ENCODE results near the gene INSR. TPM values are rescaled to one million over a fixed set of nuclear protein-coding genes. Genes with fewer than 3 reads are reported as not detected.
"Not testable (repeated sequence)": the region's sequence is repeated elsewhere in the genome, so short reads cannot be mapped to it uniquely, and the experiment has no call there.

Gene INSR
- total RNA-seq, 1 donor from 2014 or later: 3.2 TPM

- Mint-ChIP-seq H3K9me3 (peaks cover 2% of the 10 kb centered on the region), H3K27ac (peak overlapping the region; percentile 92), H3K27me3 (no peaks in the 10 kb centered on the region), H3K36me3 (ENCODE audit: low read depth) (peaks cover 37% of the 10 kb centered on the region), H3K4me1 (peaks cover 17% of the 10 kb centered on the region), H3K4me3 (peak overlapping the region; percentile 93)
- ATAC-seq (ENCODE audit: low read depth) (no peak), DNase-seq (no peak)
- ChIA-PET POLR2A (interaction anchor here (0.6 to 2.3 kb wide), 17 partner anchors 8 to 1444 kb away, joined by 3 to 45 read pairs (median 5); partner anchors contain the start of genes ARHGEF18, KHSRP, MCOLN1 and NDUFA7), CTCF (interaction anchor here (1.1 to 1.2 kb wide), 2 partner anchors 271 to 275 kb away, joined by 3 to 6 read pairs; no protein-coding TSS in a partner anchor)
- intact Hi-C loops (cut with micrococcal nuclease): loop anchor here (1.0 kb wide), 1 partner anchor 29 kb away; no protein-coding TSS in a partner anchor
- no peak for TF ChIP-seq CTCF (IDR thresholded peaks at IDR 0.05)
Observed at GRCh38 chr19:7069904-7070226, 224.3 kb downstream of the INSR start.

DNA sequence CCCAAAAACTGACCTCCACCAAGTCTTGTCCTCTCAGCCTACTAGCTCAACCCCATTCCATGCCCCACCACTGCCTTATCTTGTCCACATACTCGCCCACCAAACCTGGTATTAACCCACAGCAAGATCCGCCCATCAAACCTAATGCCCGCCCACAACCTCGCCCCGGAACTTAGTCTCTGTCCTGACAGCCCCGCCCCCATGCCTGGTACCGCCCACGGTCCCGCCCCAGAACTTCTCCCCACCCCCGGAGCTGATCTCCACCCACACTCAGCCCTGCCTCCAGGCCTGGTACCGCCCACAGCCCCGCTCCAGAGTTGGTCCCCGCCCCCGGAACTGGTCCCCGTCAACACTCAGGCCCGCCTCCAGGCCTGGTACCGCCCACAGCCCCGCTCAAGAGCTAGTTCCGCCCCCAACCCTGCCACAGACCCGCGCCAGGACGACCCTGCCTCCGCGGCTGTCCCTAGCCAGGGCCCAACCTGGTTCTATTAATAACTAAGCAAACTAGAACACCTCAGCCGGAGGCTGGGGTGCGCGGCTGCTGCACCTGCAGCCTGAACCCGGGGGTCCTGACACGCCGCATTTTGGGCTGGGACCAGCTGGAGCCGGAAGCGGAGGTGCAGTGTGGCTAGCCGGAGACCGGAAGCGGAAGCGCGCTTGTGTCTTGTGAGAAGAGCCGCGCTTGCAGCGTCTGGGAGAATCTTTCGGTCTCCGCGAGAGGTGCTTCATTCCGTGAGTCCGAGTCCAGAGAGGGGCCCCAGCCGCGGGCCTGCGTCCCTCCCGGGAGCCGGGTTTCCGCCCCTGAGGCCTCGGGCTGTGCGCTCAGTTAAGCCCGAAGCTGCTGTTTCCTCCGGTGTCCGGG, 224.9 kb downstream of the INSR start, which contains the start of gene ZNF557:
Gene ZNF557, plus strand, starts transcription at position 662 of the 862 bp plus-strand sequence. CDS start 5,372 bp downstream, outside the sequence.
- CTCF ChIA-PET: interaction anchor here (1.1 to 1.2 kb wide), 2 partner anchors 272 to 276 kb away, joined by 3 to 6 read pairs; no protein-coding TSS in a partner anchor
- Mint-ChIP-seq H3K4me3 (peak within 1 kb of the TSS; percentile 93), H3K27me3 (no peaks in the 10 kb centered on the region), H3K9me3 (peaks cover 2% of the 10 kb centered on the region), H3K4me1 (peaks cover 17% of the 10 kb centered on the region), H3K36me3 (ENCODE audit: low read depth) (peaks cover 32% of the 10 kb centered on the region), H3K27ac (peak within 1 kb of the TSS; percentile 92)
- intact Hi-C loops (cut with micrococcal nuclease): loop anchor here (1.0 kb wide), 1 partner anchor 30 kb away; no protein-coding TSS in a partner anchor
- DNase-seq: peak; percentile 95
- POLR2A ChIA-PET: interaction anchor here (0.5 to 2.3 kb wide), 29 partner anchors 9 to 1446 kb away, joined by 3 to 45 read pairs (median 4); partner anchors contain the start of genes ARHGEF18, KHSRP, MCOLN1 and NDUFA7
- ATAC-seq (ENCODE audit: low read depth): peak; percentile 99
- no peak for TF ChIP-seq CTCF (IDR thresholded peaks at IDR 0.05)

- Mint-ChIP-seq H3K9me3 (peaks cover 2% of the 10 kb centered on the region), H3K36me3 (ENCODE audit: low read depth) (peaks cover 25% of the 10 kb centered on the region), H3K4me1 (peaks cover 17% of the 10 kb centered on the region), H3K4me3 (peak overlapping the region; percentile 93), H3K27me3 (no peaks in the 10 kb centered on the region), H3K27ac (peak overlapping the region; percentile 92)
- ChIA-PET CTCF (interaction anchor here (1.1 to 1.2 kb wide), 2 partner anchors 272 to 277 kb away, joined by 3 to 6 read pairs; no protein-coding TSS in a partner anchor), POLR2A (interaction anchor here (0.5 to 2.3 kb wide), 25 partner anchors 9 to 1446 kb away, joined by 3 to 45 read pairs (median 4); partner anchors contain the start of genes ARHGEF18, KHSRP, MCOLN1 and NDUFA7)
- intact Hi-C loops (cut with micrococcal nuclease): no loop called here
- ATAC-seq (ENCODE audit: low read depth) (no peak), DNase-seq (no peak)
- TF ChIP-seq CTCF (IDR thresholded peaks at IDR 0.05): no peak
Observed at GRCh38 chr19:7068599-7068998, 225.6 kb downstream of the INSR start.

DNA sequence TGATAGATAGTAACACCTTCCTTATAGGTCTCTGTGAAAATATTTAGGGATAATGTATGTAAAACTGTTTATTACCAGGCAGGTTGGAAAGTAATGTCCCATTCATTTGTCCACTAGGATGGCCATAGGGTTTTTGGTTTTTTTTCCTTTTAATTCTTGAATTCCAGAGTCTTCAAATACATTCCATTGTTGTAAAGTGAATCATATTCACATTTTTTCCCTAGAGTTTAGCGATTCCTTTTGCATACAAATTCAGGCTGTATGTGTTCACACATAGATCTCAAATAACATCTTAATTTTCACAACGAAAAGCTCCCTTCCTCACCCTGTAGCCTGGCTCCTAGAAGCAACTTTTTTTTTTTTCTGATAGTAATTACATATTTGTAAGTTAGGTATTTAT, 226.5 kb downstream of the INSR start:
- ChIA-PET POLR2A (interaction anchor here (1.1 kb wide), 1 partner anchor 455 kb away, joined by 3 read pairs; the partner anchor contains the start of gene MCOLN1), CTCF (no interaction called here)
- no peak overlapping the region for H3K27ac Mint-ChIP-seq
- DNase-seq (no peak), ATAC-seq (ENCODE audit: low read depth) (no peak)
- H3K4me1 Mint-ChIP-seq: peaks cover 17% of the 10 kb centered on the region
- no peak for TF ChIP-seq CTCF (IDR thresholded peaks at IDR 0.05)
- peaks cover 2% of the 10 kb centered on the region for H3K9me3 Mint-ChIP-seq
- intact Hi-C loops (cut with micrococcal nuclease): no loop called here
- no peak overlapping the region for H3K4me3 Mint-ChIP-seq
- peaks cover 19% of the 10 kb centered on the region for H3K36me3 Mint-ChIP-seq (ENCODE audit: low read depth)
- no peaks in the 10 kb centered on the region for H3K27me3 Mint-ChIP-seq

- H3K27ac Mint-ChIP-seq; H3K9me3 Mint-ChIP-seq; intact Hi-C loops (cut with micrococcal nuclease); H3K4me3 Mint-ChIP-seq; ATAC-seq (ENCODE audit: low read depth); POLR2A ChIA-PET; DNase-seq; H3K27me3 Mint-ChIP-seq; CTCF ChIA-PET: not testable (repeated sequence)
- Mint-ChIP-seq H3K4me1 (peaks cover 14% of the 10 kb centered on the region), H3K36me3 (ENCODE audit: low read depth) (peaks cover 13% of the 10 kb centered on the region)
Observed at GRCh38 chr19:7067122-7067521, 227.1 kb downstream of the INSR start.

Data from activated B cell treated with CpG ODN at 0.5 μM for 24 hours (primary cell).